Measurements from ENCODE around the gene ZNF526.

DNA sequence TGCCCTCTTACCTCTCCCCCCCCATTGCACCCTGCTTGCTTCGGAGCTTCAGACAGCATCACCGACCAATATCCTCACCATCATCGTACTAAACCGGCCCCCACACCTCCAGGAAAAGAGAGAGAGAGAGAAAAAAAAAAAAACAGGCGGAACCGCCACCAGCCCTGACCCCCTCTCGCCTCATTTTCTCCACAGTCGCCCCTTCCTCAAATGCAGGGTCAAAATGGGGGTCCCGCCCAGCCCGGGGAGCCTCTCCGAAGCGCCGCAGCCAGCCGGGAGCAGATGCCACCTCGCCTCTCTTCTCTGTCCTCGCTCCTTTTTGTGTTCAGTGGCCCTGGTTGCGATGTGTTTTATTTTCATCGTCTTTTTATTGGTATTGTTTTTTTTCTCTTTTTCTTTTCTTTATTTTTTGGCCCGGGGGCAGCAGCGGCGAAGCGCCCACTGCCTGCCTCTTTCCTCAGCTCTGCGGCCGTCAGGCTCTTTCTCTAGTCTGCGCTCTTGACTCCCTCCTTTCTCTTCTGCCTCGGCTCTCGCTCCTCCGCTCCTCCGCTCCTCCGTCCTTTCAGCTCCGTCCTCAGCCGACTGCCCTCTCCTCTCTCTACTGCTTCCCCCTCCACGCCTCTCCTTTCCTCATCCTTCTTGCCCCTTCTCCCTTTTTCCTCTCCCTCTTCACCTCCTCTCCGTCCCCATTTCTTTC, 44.0 kb upstream of the ZNF526 start:
- TF ChIP-seq DMBX1 (CRISPR knock-in tag; IDR thresholded peaks at IDR 0.05; ENCODE audit: borderline replicate concordance) (no peak), POLR2A (conservative IDR thresholded peaks at IDR 0.05) (no peak), MYC (IDR thresholded peaks at IDR 0.05; ENCODE audit: low read depth, low read length) (no peak), MYC (CRISPR knock-in tag; IDR thresholded peaks at IDR 0.05; ENCODE audit: borderline replicate concordance, low read depth) (no peak), TBP (optimal IDR thresholded peaks at IDR 0.05; ENCODE audit: low read depth, low read length) (no peak), MAFG (tag; conservative IDR thresholded peaks at IDR 0.05) (no peak), CSDE1 (IDR thresholded peaks at IDR 0.05) (no peak), ZNF347 (CRISPR knock-in tag; IDR thresholded peaks at IDR 0.05; ENCODE audit: low read depth) (no peak), MTA3 (IDR thresholded peaks at IDR 0.05; ENCODE audit: borderline replicate concordance) (no peak)
- TF ChIP-seq, protein P1, sequence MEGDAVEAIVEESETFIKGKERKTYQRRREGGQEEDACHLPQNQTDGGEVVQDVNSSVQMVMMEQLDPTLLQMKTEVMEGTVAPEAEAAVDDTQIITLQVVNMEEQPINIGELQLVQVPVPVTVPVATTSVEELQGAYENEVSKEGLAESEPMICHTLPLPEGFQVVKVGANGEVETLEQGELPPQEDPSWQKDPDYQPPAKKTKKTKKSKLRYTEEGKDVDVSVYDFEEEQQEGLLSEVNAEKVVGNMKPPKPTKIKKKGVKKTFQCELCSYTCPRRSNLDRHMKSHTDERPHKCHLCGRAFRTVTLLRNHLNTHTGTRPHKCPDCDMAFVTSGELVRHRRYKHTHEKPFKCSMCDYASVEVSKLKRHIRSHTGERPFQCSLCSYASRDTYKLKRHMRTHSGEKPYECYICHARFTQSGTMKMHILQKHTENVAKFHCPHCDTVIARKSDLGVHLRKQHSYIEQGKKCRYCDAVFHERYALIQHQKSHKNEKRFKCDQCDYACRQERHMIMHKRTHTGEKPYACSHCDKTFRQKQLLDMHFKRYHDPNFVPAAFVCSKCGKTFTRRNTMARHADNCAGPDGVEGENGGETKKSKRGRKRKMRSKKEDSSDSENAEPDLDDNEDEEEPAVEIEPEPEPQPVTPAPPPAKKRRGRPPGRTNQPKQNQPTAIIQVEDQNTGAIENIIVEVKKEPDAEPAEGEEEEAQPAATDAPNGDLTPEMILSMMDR (IDR thresholded peaks at IDR 0.05 in 2 of 3, conservative IDR thresholded peaks at IDR 0.05 in 1 of 3; ENCODE audit: insufficient read depth in 2 of 3, low read depth in 1 of 3, low read length in 3 of 3) = no peak
- TF ChIP-seq, protein P2, sequence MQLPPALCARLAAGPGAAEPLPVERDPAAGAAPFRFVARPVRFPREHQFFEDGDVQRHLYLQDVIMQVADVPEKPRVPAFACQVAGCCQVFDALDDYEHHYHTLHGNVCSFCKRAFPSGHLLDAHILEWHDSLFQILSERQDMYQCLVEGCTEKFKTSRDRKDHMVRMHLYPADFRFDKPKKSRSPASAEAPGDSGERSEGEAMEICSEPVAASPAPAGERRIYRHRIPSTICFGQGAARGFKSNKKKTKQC (CRISPR knock-in tag; IDR thresholded peaks at IDR 0.05) = no peak
- TF ChIP-seq, protein P3, sequence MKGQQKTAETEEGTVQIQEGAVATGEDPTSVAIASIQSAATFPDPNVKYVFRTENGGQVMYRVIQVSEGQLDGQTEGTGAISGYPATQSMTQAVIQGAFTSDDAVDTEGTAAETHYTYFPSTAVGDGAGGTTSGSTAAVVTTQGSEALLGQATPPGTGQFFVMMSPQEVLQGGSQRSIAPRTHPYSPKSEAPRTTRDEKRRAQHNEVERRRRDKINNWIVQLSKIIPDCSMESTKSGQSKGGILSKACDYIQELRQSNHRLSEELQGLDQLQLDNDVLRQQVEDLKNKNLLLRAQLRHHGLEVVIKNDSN (CRISPR knock-in tag; IDR thresholded peaks at IDR 0.05) = no peak

Data from K562 (cell line).